ENCODE data around the gene TEDC1. TPM values are rescaled to one million over a fixed set of nuclear protein-coding genes. Genes with fewer than 3 reads are reported as not detected.

TEDC1 gene
- total RNA-seq, 1 donor, result 7.3 TPM

DNA sequence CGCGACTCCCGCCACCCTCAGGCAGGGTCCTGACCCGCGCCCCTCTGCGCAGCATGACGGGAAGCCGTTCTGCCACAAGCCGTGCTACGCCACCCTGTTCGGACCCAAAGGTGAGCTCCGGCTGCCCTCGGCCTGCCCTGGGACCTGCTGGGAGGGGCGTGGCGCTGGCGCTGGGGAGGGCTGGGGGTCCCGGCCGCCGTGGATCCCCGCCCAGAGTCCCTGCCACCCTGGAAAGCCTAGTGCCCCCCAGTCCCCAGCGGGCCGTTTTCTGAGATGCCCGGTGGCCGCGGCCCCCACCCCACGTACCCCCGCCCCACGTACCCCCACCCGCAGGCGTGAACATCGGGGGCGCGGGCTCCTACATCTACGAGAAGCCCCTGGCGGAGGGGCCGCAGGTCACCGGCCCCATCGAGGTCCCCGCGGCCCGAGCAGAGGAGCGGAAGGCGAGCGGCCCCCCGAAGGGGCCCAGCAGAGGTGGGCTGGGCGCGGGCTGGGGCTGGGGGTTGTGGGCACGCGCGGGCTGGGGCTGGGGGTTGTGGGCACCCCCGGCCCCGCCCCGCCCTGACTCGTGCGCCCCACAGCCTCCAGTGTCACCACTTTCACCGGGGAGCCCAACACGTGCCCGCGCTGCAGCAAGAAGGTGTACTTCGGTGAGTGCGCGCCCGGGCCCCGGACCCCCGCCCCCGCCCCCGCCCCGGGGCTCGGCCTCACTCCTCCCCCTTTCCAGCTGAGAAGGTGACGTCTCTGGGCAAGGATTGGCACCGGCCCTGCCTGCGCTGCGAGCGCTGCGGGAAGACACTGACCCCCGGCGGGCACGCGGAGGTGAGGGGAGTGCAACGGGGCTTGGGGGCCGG lies 12.4 kb upstream of the TEDC1 start:
- DNase-seq (ENCODE audit: low read depth), result no peak
- no peak overlapping the region for H3K4me3 ChIP-seq (ENCODE audit: low read depth, low read length)
- TF ChIP-seq, protein P1, sequence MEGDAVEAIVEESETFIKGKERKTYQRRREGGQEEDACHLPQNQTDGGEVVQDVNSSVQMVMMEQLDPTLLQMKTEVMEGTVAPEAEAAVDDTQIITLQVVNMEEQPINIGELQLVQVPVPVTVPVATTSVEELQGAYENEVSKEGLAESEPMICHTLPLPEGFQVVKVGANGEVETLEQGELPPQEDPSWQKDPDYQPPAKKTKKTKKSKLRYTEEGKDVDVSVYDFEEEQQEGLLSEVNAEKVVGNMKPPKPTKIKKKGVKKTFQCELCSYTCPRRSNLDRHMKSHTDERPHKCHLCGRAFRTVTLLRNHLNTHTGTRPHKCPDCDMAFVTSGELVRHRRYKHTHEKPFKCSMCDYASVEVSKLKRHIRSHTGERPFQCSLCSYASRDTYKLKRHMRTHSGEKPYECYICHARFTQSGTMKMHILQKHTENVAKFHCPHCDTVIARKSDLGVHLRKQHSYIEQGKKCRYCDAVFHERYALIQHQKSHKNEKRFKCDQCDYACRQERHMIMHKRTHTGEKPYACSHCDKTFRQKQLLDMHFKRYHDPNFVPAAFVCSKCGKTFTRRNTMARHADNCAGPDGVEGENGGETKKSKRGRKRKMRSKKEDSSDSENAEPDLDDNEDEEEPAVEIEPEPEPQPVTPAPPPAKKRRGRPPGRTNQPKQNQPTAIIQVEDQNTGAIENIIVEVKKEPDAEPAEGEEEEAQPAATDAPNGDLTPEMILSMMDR (IDR thresholded peaks at IDR 0.05; ENCODE audit: insufficient read depth, low read depth, low read length), result no peak

DNA sequence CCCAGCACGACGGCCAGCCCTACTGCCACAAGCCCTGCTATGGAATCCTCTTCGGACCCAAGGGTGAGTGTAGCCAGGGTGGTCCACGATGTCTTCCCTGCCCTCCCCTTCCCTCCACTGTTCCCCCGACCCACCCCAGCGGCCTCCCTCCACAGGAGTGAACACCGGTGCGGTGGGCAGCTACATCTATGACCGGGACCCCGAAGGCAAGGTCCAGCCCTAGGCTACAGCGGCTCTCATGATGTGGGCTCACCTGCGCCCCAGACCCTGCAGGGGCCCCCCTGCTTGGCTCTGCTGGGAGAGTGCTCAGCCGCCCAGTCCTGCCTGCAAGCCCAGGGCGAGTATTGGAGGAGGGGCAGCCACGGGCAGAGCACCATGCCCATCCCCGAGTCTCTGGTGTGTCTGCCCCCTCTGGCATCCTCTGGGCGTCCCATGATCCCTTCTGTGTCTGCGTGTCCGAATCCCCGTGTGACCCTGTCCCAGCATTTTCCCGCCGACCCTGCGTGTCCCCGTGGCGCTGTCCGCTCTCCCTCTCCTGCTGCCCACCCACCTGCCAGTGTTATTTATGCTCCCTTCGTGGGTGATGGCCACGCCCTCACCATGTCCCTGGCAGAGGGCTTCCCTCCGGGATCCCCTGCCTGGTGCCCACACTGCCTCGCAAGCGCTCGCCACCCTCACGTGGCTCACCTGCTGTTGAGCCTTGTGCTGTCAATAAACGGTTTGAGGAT lies 11.5 kb upstream of the TEDC1 start:
- H3K4me3 ChIP-seq (ENCODE audit: low read depth, low read length), result no peak overlapping the region
- DNase-seq (ENCODE audit: low read depth), result no peak
- TF ChIP-seq, protein P1 (IDR thresholded peaks at IDR 0.05; ENCODE audit: insufficient read depth, low read depth, low read length), result no peak

DNA sequence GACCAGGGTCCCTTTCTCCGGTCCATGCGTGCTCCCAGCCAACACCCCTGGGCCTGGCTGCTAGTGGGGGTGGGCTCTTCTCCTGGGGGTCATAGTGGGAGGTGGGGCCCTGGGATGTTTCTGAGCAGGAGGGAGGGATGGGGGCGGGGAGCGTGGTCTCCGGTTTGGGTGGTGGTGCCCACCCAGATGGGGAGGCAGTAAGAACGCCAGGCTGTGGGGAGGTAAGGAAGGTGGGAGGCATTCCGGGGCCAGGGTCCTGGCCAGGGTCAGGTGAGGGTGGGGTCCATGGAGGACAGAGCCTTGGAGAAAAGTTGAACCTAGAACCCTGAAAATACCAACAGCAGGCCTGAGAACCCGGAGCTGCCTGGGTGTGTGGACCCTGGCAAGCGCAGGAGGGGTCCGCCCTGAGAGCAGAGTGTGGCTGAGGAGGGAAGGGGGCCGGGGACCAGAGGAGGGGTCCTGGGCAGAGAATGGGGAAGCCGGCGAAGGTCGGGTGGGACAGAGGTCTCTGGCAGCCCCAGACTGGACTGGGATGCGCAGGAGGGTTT lies 10.8 kb upstream of the TEDC1 start:
- no peak for DNase-seq (ENCODE audit: low read depth)
- H3K4me3 ChIP-seq (ENCODE audit: low read depth, low read length), result no peak overlapping the region
- TF ChIP-seq, protein P1 (IDR thresholded peaks at IDR 0.05; ENCODE audit: insufficient read depth, low read depth, low read length), result no peak

DNA sequence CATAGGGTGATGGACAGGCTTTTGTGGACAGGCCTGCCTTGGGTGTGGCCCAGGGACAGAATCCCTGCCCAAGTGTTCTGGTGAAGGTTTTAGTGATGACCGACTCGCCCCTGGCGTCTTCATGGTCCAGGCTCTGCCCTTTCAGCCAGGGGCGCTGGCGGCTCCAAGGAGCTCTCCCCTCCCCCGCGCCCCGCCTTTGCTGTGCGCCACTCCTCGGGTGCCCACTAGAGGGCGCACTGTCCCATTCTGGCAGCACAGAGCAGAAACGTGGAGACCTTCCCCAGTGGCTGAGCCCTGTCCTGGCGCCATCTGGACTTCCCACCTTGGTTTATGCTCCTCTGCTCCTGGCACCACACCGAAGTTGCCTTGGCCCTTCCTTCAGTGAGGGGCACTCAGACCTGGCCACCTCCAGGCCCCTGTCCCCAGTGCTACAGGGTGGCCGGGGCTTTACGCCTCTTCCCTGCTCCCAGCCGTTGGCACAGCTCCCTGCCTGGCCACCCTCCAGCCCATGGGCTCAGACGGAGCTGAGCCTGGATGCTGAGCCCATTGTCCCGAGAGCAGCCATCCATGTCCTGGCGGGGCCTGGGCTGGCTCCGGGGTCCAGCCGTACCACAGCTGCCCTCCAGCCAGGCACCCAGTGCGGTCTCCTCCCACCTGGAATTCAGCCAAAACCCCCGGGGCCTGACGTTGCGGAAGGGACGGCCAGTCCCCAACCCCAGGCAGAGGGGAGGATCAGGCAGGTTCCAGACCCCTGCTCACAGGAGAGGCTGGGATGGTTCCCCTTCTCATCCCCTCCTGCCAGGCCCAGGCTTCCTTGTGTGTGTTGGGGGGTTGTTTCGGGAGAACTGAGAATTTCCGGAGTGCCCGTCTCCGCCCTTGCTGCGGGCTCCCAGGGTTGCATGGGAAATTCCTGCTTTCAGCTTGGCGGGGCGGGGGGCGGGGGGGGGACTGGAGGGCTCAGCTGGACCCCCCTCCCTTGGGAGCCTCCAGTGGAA lies 9.9 kb upstream of the TEDC1 start:
- TF ChIP-seq, protein P1 (IDR thresholded peaks at IDR 0.05; ENCODE audit: insufficient read depth, low read depth, low read length), result peak; percentile 98
- H3K4me3 ChIP-seq (ENCODE audit: low read depth, low read length), result peak overlapping the region; percentile 60
- peak; percentile 87 for DNase-seq (ENCODE audit: low read depth)

DNA sequence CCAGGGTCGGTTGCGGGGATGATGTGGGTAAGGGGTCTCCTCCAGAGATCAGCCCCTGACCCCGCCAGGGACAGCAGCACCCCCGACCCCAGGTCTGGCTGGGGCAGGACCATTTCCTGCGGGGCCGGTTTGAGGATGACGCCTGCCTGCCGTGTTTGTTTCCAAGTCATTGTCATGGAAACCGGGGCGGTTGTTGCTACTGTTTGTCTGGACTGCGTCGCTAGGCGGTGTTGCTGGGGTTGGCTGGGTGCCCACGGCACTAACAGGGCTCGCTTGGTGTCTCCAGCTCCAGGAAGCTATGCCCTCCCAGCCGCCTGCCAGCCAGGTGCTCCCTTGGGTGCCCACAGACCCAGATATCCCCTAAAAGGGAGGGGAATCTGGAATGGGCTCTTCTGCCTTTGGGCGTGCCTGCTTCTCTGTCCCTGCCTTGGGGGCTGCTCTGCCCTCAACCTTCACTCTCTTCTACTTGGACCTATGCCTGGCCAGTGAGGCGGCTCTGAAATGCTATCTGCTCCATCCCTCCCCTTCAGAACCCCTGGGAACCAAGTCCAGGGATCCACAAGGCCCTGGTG lies 9.1 kb upstream of the TEDC1 start:
- DNase-seq (ENCODE audit: low read depth), result peak; percentile 98
- peak overlapping the region; percentile 60 for H3K4me3 ChIP-seq (ENCODE audit: low read depth, low read length)
- TF ChIP-seq, protein P1 (IDR thresholded peaks at IDR 0.05; ENCODE audit: insufficient read depth, low read depth, low read length), result no peak

Measured in fibroblast of villous mesenchyme (primary cell).